HG02763 (cell line): ENCODE results near the gene NBAS.
A peak's percentile ranks its signal among the peaks of the same experiment; 100 is the strongest.

ENCODE experiments used
- ATAC-seq: cut with Tn5 transposase; IDR thresholded peaks from one replicate; pipeline ENCODE4 v1.9.1; 2021; ENCODE audit warnings: mild to moderate bottlenecking, moderate library complexity; ENCODE audit not compliant: unreplicated experiment

Gene NBAS

DNA sequence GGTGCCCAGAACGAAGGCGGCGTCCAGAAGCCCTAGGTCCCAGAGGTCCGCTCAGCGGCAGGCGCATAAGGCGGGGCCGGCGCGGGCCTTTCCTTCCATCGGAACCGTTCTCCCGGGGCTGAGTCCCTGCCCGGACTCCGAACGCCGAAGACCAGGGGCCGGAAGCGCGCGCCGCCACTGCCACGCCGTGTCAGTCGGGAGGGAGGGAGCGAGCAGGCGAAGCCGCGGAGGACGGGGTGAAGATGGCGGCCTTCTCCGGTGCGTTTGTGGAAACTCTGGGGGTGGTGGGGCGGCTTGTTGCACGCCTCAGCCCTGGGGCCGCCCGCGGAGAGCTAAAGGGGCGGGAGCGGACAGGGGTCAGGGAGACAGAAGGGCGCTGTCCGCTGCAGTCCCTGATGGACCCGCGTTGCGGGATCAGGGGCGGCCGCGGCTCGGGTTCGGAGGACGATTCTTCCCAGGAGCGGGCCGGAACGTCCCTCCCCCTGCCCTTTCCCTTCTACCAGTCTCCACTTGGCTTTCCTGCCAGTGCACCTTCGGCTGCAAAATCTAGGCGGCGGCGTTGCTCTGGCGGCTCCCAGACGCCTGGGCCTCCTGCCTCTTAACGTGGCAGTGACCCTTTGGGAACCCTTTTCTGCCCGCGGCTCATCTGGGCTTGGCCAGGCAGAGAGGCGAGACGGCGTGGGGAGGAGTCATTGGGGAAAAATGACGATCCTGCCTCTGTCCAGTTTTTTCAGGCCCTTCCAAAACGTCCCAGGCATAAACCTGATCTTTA lies 30.7 kb upstream of the NBAS start, which contains the start of gene DDX1:
Gene DDX1 (plus strand): TSS at position 177 of the 772 bp plus-strand sequence. CDS start 66 bp downstream, at position 243.
- peak; percentile 93 for ATAC-seq

DNA sequence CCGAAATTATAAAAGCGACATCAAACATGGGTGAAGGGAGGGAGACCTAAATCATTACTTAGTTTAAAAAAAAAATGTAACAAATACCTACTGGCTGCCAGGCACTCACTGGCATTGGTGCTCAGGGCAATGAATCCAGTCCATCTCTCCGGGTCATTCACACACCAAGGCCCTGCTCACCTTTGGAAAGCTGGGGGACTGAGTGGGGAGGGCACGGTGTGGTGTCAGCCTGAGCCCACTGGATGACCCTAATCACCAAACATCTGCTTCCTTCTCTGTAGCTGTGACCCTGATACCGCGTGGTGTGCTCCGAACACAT lies 30.2 kb upstream of the NBAS start:
- no peak for ATAC-seq

DNA sequence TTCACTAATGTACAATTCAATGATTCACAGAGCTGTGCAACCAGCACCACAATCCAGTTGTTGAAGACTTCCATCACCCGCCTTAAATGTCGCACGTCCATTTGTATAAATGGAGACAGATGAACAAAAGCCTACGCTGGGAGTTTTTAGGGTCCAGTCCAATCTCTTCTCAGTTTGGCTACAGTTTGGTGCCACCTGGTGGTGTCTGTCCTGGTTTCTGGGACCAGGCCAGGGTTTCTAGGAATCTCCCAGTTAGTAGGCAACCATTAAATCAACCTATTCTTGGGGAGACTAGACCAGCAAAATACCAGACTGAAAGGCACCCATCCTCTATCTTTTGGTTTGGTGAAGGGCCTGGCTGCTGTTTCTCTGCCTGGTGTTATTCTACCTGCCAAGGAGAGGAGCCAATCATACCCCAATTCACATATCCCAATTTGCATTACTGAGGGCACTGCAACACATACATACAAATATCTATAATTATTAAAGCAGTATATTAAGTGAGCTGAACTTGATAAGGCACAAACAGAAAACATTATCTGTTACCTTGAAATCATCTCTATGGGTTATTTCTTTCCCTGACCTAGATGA lies 27.3 kb upstream of the NBAS start:
- ATAC-seq: no peak

DNA sequence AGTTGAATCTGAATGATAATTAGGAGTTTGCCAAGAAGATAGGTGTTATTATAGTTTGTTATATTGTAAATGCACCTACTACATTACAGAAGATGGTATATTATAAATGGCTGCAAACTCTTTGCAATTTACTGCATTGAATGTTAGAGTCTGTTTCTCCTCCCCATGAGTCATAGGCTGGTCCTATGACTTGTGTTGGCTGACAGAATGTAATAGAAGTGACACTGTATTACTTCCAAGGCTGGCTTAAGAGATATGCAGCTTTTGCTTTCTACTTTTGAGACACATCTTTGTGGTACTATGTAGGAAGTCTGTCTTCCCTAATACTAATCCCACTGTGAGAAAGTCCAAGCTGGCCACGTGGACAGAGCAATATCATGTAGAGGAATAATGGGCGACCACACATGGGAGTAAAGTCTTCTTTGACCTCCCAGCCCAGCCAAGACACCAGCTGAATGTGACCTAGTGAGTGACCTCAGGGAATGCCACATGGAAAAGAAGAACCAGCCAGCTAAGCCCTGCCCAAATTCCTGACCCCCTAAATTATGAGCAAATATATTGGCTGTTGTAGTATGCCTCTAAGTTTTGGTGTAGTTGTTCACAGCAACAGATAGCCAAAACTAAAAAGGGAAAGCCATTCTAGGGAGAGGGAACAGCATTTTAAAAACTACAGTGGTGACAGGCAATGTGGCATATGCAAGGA lies 23.8 kb upstream of the NBAS start:
- no peak for ATAC-seq

DNA sequence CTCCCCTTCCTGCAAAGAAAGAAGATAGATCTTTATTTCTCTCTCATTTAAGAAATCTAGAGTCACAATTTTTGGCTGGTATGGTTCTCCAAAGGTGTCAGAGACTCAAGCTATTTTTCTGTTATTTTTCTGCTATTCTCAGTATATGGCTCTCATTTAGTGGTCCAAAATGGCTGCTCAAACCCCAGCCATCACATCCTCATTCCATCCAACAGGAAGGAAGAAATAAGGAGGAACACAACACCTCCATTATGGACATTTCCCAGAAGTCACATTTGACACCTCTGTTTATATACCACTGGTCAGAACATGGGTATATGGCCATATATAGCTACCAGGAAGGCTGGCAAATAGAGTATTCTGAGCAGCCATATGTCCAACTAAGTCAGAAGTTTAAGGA lies 23.2 kb upstream of the NBAS start:
- no peak for ATAC-seq

DNA sequence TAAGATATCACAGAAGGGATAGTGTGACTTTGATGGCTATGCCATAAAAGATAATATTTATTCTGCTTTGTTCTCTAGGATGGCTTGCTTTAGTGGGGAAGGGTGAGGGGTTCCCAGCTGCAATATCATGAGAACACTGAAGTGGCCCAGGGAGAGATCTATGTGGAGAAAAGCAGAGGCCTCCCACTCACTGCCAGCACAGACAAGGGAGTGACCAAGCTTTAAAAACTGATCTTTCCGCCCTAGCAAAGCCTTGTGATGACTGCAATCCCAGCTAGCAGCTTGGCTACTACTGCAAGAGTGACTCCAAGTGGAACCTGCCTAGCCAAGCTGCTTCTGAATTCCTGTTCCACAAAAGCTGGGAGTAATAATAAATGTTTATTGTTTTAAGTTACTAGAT lies 22.7 kb upstream of the NBAS start:
- ATAC-seq: no peak

DNA sequence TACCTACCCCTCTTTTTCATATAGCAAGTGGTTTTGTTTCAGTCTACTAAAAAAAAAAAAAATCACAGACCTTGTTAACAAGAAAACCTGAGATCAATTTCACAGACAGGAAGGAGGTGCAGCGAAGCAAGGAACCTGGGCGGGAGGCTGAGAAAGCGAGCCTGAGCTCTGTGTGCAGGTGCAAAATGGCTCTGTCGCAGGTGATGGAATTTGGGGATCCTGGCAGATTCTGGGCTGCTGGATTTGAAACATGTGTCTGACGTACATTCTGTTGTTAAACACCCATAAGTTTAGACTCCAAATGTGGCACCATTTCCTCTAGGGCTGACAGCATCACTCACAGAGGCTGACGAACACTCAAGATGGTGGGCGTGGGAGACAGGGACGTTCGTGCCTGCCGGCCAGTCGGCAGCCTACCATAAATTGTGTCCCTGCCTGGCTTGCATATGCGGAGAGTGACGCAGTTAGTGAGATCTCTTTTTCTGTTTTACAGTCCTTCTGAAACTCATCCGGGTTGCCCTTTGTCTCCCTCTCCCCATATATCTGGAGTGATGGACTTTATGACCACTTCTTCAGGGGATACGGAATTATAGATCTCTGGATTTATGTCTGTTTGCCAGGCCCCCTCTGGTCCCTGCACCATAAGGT lies 21.7 kb upstream of the NBAS start:
- no peak for ATAC-seq

DNA sequence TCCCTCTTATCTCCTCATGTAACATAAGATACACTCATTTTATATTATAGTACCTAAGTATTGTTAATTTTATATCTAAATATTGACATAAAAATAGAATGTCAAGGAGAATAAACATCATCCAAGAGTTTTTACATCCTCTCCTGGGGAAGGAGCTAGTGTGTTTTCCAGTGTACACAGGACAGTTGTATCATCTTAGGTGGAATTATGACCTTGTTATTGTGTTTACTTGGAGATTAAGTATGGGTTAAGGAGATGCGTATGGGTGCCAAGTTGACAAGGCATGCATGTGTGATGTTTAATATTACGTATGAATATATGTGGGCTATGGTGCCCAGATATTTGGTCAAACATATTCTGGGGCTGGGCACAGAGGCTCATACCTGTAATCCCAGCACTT lies 19.3 kb upstream of the NBAS start:
- ATAC-seq: no peak

DNA sequence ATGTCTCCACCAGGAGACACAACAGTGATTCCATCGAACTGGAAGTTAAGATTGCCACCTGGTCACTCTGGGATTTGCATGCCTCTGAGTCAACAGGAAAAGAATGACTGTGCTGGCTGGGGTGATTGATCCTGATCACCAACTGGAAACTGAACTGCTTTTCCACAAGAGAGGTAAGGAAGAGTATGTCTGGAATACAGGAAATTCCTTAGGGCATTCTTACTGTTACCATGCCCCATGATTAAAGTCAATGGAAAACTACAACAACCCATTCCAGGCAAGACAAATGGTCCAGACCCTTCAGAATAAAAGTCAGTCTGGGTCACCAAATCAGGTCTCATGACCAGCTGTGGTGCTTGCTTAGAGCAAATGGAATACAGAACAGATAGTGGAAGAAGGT lies 18.5 kb upstream of the NBAS start:
- ATAC-seq: no peak

DNA sequence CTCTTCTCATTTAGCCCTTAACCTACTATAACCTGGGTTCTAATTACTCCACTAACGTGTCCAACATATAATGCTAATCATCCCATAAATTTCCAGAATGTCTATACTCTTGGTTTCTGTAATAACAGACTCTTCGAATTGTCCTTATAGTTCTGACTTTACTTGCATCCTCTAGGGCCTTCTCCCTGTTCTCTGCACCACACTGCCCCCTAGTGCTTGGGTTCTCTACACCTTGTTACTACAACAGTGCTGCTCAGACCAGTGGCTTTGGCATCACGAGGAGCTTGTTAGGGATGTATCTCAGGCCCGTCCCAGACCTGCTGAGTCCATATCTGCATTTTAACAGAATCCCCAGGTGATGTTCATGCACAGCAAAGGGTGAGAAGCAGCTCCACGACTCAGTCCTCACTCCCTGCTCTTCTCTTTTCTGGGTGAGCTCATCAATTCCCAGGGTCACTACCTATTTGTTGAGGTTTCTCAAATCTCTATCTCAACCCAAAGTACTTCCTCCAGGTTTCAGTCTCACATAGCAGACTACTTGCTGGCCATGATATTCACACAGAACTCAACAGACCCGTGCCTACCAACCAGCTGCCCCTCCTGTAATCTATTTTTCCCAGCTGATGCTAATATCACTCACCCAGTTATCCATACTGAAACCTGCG lies 16.1 kb upstream of the NBAS start:
- peak; percentile 90 for ATAC-seq

DNA sequence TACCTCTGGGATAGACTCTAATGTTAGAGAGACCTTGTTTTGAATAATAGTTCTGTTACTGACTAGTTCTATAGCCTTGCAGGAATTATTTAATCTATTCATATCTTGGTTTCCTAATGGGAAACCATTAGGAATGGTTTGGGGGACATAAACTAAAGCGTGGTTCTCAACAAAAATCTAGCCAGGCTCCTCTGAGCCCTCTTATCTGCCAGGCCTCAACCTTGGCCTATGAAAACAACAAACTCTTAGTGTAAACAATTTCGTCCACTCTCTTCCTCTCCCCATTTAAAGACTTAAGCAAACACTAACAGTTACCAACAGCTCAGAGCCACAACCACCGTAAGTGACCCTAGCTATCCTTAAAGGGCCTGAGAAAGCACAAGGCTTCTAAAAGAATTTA lies 10.6 kb upstream of the NBAS start:
- no peak for ATAC-seq

DNA sequence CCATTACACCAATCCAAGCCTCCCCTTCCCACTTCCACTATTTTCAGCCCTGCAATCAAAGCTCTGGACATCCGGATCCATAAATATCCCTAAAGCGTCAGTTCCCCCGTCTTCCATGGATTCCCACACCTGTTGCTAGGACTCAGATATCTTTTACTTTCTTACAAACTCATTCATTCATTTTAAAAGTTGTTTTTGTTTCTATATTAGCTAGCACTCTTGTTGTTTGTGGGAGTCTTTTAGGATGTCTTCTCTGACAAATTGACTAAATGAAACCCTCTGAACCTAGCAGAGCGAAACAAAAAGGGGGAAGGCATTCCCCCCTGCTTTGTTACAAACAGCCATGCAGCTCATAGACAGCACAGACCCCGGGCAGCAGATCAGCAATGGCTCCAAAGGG lies 9.0 kb upstream of the NBAS start:
- no peak for ATAC-seq

DNA sequence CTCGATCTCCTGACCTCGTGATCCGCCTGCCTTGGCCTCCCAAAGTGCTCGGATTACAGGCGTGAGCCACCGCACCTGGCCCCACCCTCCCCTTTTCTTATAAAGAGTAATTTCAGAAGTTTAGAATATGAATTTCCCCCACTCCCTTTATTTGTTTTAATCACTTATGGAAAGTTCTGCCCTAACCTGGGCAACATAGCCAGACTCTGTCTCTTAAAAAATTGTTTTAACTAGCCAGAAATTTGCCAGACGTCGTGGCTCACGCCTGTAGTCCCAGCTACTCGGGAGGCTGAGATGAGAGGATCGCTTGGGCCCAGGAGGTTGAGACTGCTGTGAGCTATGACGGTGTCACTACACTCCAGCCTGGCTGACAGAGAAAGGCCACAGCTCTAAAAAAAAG lies 7.7 kb upstream of the NBAS start:
- ATAC-seq: no peak

DNA sequence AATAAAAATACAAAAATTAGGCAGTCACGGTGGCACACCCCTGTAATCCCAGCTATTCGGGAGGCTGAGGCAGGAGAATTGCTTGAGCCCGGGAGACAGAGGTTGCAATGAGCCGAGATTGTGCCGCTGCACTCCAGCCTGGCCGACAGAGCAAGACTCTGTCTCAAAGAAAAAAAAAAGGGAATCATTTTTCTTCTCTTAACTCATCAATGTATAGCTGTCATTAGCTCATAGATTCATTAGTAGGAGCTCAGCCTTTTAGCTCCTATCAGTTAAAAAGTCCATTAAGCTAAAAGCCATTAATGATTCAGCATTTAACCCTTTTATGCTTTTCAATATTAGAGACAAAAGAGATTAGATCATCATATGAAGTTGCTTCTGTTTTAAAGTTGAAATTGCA lies 5.8 kb upstream of the NBAS start:
- no peak for ATAC-seq

DNA sequence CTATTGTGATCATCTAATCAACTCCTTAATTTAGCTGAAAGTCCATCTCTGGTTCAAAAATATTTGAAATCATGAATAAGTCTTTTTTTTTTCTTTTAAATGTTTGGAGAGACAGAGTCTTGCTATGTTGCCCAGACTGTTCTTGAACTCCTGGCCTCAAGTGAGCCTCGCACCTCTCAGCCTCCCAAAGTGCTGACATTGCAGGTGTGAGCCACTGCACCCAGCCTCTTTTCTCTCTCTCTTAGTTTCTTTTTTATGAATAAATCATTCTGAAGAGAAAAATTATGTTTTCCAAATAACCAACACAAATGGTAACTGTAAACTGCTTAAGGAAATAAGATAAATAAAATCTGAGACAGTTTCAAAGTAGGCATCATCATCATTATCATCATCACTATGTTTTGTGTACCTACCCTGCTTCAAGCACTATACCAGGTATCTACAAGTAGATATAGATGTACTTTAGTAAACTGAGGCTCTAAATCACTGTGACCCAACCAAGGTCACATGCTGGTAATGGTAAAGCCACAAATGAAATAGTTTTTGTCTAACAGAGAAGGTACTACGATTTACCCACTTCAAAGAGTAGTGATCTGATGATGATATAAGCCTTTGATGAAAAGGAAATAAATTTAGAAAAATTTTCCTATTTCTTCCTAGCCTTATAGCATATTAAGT lies 5.0 kb upstream of the NBAS start:
- no peak for ATAC-seq

DNA sequence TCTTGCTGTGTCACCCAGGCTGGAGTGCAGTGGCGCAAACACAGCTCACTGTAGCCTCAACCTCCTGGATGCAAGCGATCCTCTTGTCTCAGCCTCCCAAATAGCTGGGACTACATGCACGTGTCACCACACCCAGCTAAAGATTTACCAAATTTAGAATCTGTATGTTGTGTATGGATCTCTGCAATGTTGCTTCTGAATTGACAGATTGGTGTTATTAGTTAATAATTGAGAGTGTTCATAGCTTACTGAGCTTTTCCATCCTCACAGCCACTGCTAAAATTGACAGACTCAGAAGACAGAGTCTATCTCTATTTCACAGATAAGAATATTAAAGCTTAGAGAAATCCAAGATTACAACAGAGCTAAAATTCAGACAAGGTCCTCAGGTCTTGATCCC lies 4.3 kb upstream of the NBAS start:
- ATAC-seq: no peak

DNA sequence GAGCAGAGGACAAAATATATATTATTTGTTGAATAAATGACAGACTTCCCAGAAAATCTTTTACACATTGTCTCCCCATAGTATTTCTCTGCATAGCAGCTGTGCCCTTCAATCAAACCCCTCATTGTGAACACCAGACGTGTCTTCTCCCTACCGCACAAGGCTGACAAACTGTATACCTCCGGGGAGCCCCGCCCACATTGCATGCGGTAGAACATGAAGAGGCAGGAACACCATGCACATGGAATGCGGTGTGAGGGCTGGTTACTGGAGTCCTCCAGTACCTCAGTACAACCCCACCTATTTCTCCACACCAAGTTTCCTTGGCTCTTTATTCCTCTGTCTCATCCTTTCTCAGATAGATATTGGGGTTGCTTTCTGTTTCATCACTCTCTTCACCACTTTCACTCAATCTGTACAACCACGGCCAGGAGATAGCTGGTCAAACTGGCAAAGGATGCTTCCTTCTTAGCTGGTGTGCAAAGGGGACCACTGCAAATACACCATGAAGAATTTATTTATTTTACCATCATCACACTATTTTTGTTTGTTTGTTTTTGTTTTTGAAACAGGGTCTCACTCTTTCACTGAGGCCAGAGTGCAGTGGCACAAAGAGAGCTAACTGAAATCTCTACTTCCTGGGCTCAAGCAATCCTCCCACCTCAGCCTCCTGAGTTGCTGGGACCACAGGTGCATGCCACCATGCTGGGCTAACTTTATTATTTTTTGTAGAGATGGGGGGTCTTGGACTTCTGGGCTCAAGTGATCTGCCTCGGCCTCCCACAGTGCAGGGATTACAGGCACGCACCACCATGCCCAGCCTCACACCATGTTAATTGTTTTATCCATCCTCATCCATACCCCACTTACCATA lies 2.3 kb upstream of the NBAS start:
- no peak for ATAC-seq

DNA sequence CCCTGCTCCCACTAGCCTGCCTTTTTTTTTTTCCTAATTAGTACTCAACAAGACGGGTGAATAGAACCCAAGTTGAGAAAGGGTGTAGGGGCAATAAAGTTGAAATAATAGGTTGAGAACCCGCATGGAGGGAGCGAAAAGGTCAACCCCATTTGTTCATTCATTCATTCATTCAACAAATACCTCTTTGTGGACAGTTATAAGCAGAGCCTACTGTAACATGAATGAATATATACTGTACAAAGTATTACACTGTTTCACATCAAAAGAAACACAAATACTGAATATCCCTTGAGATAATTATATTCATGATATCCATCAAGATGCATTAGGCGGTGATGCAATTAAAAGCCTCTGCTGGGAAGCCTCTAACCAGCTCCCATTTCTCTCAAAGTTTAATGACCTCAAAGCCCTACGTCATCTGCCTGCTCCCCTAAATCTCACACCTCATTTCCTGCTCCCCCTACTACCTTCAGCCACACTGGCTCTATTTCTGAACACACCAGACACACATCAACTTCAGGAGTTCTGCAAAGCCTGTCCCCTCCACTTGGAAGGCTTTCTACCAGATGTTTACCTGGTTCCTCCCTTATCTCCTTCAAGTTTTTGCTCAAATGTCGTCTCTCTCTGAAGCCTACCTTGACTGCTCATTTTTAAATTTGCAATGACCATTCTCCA lies 1.4 kb upstream of the NBAS start:
- no peak for ATAC-seq
